IMR-90 (cell line): ENCODE measurements around the gene HDDC3.

ENCODE experiments used
- RAD21 ChIP-seq: IDR thresholded peaks from 2 replicates; pipeline ENCODE4 v1.6.1; 2012; ENCODE audit warnings: low read length, improper control_type of control experiment
- RFX5 ChIP-seq: IDR thresholded peaks from 2 replicates; pipeline ENCODE4 v1.8.0; 2012; ENCODE audit warnings: low read depth, mild to moderate bottlenecking, low read length, moderate library complexity
- TF ChIP-seq, protein P1 (sequence below): conservative IDR thresholded peaks from 2 replicates; pipeline ENCODE4 v1.5.1; 2012; ENCODE audit warnings: mild to moderate bottlenecking, low read depth, low read length, improper control_type of control experiment

- TF ChIP-seq, protein P1, sequence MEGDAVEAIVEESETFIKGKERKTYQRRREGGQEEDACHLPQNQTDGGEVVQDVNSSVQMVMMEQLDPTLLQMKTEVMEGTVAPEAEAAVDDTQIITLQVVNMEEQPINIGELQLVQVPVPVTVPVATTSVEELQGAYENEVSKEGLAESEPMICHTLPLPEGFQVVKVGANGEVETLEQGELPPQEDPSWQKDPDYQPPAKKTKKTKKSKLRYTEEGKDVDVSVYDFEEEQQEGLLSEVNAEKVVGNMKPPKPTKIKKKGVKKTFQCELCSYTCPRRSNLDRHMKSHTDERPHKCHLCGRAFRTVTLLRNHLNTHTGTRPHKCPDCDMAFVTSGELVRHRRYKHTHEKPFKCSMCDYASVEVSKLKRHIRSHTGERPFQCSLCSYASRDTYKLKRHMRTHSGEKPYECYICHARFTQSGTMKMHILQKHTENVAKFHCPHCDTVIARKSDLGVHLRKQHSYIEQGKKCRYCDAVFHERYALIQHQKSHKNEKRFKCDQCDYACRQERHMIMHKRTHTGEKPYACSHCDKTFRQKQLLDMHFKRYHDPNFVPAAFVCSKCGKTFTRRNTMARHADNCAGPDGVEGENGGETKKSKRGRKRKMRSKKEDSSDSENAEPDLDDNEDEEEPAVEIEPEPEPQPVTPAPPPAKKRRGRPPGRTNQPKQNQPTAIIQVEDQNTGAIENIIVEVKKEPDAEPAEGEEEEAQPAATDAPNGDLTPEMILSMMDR, result no peak
- no peak for TF ChIP-seq RAD21
- TF ChIP-seq RFX5, result no peak
Observed at GRCh38 chr15:90953947-90954711, 21.8 kb upstream of the HDDC3 start.
